ENCODE measurements around the gene TMEM236. TPM values are rescaled to one million over a fixed set of nuclear protein-coding genes. Genes with fewer than 3 reads are reported as not detected.

Gene TMEM236
- total RNA-seq, 1 donor from 2014 or later = 1.2 TPM

- DNase-seq (ENCODE audit: low spot score) = no peak
Observed at GRCh38 chr10:17820943-17821342, 68.9 kb downstream of the TMEM236 start.

- DNase-seq (ENCODE audit: low spot score) = no peak
Observed at GRCh38 chr10:17821893-17822292, 69.9 kb downstream of the TMEM236 start.

DNA sequence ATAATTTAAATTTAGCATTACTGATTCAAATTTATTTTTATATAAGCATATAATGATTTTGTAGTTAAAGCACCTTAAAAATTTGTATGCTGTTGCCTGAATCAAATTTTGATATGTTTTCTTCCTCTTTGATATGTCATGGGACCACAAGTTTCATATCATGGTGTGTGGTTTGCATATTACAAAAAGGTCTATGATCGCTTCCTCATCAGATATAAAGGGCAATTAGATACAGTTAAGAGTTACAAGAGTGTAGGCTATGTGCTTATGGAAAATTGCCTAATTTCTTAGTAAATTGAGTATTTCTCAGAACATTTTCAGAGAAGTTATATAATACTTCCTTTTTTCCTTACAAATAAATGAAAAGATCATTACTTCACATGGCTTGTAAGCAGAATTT lies 79.3 kb downstream of the TMEM236 start:
- DNase-seq (ENCODE audit: low spot score) = no peak

GRCh38 chr10:17831896-17832295 lies 79.9 kb downstream of the TMEM236 start:
- DNase-seq (ENCODE audit: low spot score) = no peak

DNA sequence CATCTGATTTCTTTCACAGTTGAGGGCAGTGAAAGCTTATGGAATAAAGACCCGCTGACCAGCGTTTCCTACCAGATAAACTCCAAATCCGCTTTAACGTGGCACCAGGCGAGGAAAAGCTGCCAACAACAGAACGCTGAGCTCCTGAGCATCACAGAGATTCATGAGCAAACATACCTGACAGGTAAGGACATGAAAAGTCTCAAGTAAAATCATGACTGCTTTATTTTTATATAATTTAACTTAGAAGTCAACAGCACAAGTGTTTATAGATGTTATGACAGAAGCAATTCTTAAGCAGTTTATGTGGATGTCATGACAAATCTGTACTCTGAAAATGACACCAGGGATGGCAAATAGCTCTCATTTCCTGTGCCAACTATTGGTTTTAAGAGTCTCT lies 81.7 kb downstream of the TMEM236 start:
- no peak for DNase-seq (ENCODE audit: low spot score)

- DNase-seq (ENCODE audit: low spot score) = peak; percentile 19
Observed at GRCh38 chr10:17835688-17836087, 83.7 kb downstream of the TMEM236 start.

DNA sequence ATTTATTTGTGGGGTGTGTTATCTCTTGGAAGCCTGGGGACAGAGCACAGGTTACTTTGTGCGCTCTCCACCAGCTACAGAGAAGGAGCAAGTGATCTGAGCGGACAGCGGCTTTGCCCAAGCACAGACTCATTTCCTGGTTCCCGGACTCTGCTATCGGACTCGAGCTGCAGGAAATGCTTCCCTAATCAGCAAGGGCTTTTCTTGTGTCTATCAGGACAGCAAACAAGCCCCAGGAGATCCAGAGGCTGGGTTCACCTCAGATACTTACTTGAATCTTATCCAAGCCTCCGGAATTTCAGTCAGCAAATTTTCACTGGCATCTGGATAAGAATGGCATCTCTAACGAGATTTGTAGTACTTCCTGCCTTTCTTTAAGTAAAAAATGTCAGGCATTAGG lies 84.9 kb downstream of the TMEM236 start:
- DNase-seq (ENCODE audit: low spot score) = peak; percentile 82

DNA sequence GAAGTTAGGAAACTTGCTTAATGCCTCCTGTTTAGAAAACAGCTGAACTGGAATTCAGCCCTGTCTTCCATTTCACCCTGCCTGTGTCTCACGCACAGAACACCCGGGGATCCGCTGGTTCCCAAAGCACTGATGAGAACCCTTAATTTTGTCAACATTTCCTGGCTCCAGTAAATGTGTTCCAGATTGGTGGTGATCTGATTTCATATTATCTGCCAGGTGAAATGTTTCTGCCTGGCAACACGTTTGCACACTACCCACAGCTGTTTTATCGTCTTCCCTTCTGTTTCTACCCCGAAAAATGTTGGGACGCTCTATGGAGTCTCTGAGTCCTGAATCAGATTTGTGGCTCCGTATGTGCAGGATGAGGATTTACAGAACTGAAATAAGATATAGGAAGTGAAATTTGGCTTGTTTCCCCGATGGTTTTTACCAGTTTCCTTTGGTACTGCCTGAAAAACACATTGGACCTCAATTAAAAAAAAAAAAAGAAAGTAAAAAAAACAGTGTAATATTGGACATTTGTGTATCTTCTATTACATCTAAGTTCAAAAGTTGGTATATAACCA lies 86.2 kb downstream of the TMEM236 start:
- peak; percentile 28 for DNase-seq (ENCODE audit: low spot score)

- DNase-seq (ENCODE audit: low spot score) = no peak
Observed at GRCh38 chr10:17841050-17841449, 89.0 kb downstream of the TMEM236 start.

DNA sequence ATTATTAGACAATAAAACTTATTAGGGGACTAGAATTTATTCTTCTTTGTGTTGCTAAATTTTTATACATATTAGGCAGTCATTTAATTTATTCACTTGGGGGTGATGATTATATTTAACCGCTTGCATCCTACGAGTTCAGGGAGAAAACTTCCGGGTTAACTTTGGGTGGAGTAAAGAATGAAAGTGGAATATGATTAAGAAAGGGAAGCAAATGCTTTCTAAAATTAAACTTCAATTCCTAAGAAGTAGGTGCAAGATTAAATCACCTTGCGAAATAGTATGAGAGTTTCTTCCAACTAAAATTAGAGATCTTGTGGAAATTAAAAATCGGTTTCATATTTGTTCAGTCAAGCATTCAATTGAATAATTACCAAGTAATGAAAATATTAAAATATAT lies 90.6 kb downstream of the TMEM236 start:
- DNase-seq (ENCODE audit: low spot score) = no peak

DNA sequence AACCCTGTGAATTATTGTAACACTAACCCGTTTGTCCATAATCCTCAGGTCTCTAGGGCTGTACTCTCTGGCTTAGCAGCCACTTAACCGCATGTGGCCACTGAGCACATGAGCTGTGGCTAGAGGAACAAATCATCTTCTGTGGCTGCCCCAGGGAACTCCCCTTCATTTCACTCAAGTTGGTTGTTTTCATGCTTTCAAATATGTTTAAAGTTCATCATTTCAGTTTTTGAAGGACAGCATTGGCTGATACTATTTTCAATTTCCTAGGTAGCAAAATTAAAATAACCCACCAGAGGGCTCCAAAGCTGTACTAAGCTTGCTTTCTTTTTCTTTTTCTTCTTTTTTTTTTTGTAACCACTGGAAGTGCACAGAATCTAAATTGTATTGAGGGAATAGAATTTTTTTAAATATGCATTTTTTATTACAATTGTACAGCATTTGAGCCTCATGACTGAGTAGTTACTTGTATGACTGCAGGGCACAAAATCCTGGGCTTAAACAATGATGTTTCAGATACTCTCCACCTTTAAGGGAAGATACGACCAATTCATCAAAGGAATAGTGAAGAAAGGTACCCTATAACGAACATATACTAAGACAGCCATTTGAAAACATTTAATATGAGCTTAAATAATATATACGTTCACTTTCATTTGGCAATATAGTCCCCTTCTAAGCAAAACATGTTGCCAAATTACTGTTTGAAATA lies 95.7 kb downstream of the TMEM236 start:
- DNase-seq (ENCODE audit: low spot score) = peak; percentile 66

DNA sequence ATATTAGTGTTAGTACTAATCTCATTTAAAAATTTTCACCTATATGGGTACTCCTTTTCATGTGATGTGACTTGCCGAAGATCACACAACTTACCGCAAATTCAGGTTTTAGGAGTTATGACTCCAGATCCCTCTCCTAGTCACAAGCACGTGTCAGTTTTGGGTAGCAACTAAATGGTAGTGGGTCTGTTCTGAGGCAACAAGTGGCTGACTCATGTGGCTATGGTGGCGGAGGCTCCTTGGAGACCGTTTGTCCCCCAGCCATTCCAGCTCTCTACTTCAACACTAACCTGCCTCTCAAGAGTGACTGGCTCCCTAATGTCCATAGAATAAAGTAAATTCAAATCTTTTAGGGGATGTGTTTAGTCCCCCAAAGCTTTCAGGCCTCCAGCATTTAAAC lies 96.6 kb downstream of the TMEM236 start:
- no peak for DNase-seq (ENCODE audit: low spot score)

Other genes with a start within 250 kb of the TMEM236 start
- 47.2 TPM for gene HACD1, start 134.8 kb upstream of the TMEM236 start, total RNA-seq (ENCODE audit: insufficient read depth, low replicate concordance)
- gene STAM, start 108.0 kb upstream of the TMEM236 start, total RNA-seq (ENCODE audit: insufficient read depth, low replicate concordance) = 14.7 TPM
- 25.3 TPM for gene MRC1, start 57.1 kb downstream of the TMEM236 start, total RNA-seq (ENCODE audit: insufficient read depth, low replicate concordance)
- gene SLC39A12, start 199.7 kb downstream of the TMEM236 start, total RNA-seq (ENCODE audit: insufficient read depth, low replicate concordance) = not detected

Measured in umbilical cord (tissue), 2 donors.